Activated naive CD8-positive, alpha-beta T cell (primary cell): Measurements from ENCODE around the gene MSMP.
A peak's percentile ranks its signal among the peaks of the same experiment; 100 is the strongest.

ENCODE experiments used
- H3K27ac Mint-ChIP-seq: one replicate; pipeline ENCODE4 v1.8.0; 2021; ENCODE audit warnings: mixed read lengths
- H3K27me3 Mint-ChIP-seq: one replicate; pipeline ENCODE4 v1.8.0; 2021; ENCODE audit warnings: mixed read lengths
- H3K36me3 Mint-ChIP-seq: one replicate; pipeline ENCODE4 v1.8.0; 2021; ENCODE audit warnings: mixed read lengths
- H3K4me1 Mint-ChIP-seq: one replicate; pipeline ENCODE4 v1.8.0; 2021; ENCODE audit warnings: low read depth, mixed read lengths
- H3K4me3 Mint-ChIP-seq: one replicate; pipeline ENCODE4 v1.8.0; 2021; ENCODE audit warnings: mild to moderate bottlenecking, mixed read lengths
- H3K9me3 Mint-ChIP-seq: one replicate; pipeline ENCODE4 v1.8.0; 2021; ENCODE audit warnings: low read depth, mixed read lengths

MSMP gene

DNA sequence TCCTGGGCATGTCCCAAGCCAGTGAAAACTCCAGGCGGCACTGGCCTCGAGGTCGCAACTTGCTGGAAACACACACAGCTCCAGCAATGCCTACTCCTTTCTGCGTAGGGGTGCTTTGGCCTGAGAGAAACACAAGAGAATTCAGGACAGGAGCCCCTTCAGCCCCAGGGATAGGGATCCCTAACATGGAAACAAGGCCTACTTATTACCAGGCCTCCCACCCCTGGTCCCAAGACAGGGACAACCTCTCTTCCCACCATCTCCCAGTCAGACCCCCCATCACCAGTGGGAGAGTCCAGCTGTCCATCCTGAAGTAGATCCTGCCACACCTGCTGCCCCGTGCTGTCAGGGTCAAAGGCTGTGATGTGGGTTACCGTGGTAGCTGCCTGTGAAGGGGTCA, 13.8 kb downstream of the MSMP start:
- Mint-ChIP-seq H3K27me3 (no peaks in the 10 kb centered on the region), H3K4me1 (peaks cover 22% of the 10 kb centered on the region), H3K36me3 (peaks cover 2% of the 10 kb centered on the region), H3K4me3 (no peak overlapping the region), H3K9me3 (no peaks in the 10 kb centered on the region), H3K27ac (no peak overlapping the region)

DNA sequence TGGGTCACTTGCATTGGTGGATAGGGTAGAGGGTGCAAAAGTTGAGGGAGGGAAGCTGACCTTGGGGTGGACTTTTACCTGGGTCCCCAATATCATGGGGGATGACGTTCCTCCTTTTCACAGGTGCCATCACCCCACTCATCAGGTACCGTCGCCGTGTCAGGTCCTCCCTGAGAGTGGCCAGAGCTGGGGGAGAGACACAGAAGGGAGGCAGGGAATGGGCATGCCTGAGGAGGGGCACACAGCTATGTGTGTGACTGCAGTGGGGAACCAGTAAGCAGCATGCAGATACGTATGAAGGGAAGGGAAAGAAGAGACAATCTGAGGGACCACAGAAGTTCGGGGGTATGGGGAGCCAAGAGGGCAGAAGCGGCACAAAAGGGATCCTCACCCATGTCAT, 15.2 kb downstream of the MSMP start:
- H3K27me3 Mint-ChIP-seq = no peaks in the 10 kb centered on the region
- no peaks in the 10 kb centered on the region for H3K9me3 Mint-ChIP-seq
- no peak overlapping the region for H3K4me3 Mint-ChIP-seq
- no peak overlapping the region for H3K27ac Mint-ChIP-seq
- peaks cover 27% of the 10 kb centered on the region for H3K4me1 Mint-ChIP-seq
- peaks cover 2% of the 10 kb centered on the region for H3K36me3 Mint-ChIP-seq

DNA sequence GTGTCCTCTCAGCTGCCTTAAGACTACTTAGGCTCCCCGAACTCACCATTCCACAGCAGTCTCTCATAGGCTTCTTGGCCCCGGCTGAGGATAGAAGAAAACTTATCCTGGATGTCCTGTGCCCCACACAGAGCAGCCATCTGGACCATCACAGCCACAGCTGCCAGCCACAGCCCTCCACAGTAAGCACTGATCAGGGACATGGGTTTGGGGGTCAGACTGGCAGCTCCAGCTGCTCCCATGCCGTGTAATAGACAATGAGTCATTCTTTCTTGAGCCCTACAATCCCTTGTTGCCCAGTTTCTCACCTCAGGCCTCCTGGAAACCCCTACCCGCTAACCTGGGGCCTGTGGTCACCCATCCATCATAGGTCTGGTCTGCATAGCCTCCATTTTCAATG, 15.9 kb downstream of the MSMP start:
- peaks cover 2% of the 10 kb centered on the region for H3K36me3 Mint-ChIP-seq
- peaks cover 34% of the 10 kb centered on the region for H3K4me1 Mint-ChIP-seq
- H3K4me3 Mint-ChIP-seq = no peak overlapping the region
- no peak overlapping the region for H3K27ac Mint-ChIP-seq
- H3K9me3 Mint-ChIP-seq = no peaks in the 10 kb centered on the region
- H3K27me3 Mint-ChIP-seq = no peaks in the 10 kb centered on the region

- Mint-ChIP-seq H3K4me3 (no peak overlapping the region), H3K9me3 (no peaks in the 10 kb centered on the region), H3K4me1 (peaks cover 33% of the 10 kb centered on the region), H3K36me3 (peaks cover 2% of the 10 kb centered on the region), H3K27me3 (no peaks in the 10 kb centered on the region), H3K27ac (peak overlapping the region; percentile 2)
These were observed 16.9 kb downstream of the MSMP start for GRCh38 chr9:35737143-35737542.

GRCh38 chr9:35736201-35736633, 17.9 kb downstream of the MSMP start:
- Mint-ChIP-seq H3K27me3 (no peaks in the 10 kb centered on the region), H3K4me1 (peaks cover 25% of the 10 kb centered on the region), H3K9me3 (no peaks in the 10 kb centered on the region), H3K27ac (no peak overlapping the region), H3K4me3 (no peak overlapping the region), H3K36me3 (peaks cover 2% of the 10 kb centered on the region)

- H3K4me3 Mint-ChIP-seq = peak overlapping the region; percentile 61
- H3K27ac Mint-ChIP-seq = peak overlapping the region; percentile 12
- H3K27me3 Mint-ChIP-seq = no peaks in the 10 kb centered on the region
- H3K4me1 Mint-ChIP-seq = peaks cover 25% of the 10 kb centered on the region
- H3K36me3 Mint-ChIP-seq = peaks cover 2% of the 10 kb centered on the region
- no peaks in the 10 kb centered on the region for H3K9me3 Mint-ChIP-seq
These were observed 20.0 kb downstream of the MSMP start for GRCh38 chr9:35734096-35734495.

- Mint-ChIP-seq H3K27me3 (no peaks in the 10 kb centered on the region), H3K9me3 (no peaks in the 10 kb centered on the region), H3K27ac (peak overlapping the region; percentile 91), H3K4me1 (peaks cover 25% of the 10 kb centered on the region), H3K36me3 (peaks cover 2% of the 10 kb centered on the region), H3K4me3 (no peak overlapping the region)
These were observed 21.1 kb downstream of the MSMP start for GRCh38 chr9:35732800-35733541.

GRCh38 chr9:35732185-35732799, 21.8 kb downstream of the MSMP start, which contains the start of the genes CREB3 and TLN1:
TSS of gene CREB3 (plus strand) at chr9:35732666. CDS start at chr9:35732773, 107 bp downstream.
TSS of gene TLN1 (minus strand) at chr9:35732195. CDS start at chr9:35725694, 6,501 bp downstream.
- H3K36me3 Mint-ChIP-seq = peaks cover 2% of the 10 kb centered on the region
- peaks cover 25% of the 10 kb centered on the region for H3K4me1 Mint-ChIP-seq
- H3K27ac Mint-ChIP-seq = peak within 1 kb of the TSS; percentile 91
- H3K4me3 Mint-ChIP-seq = no peak within 1 kb of the TSS
- no peaks in the 10 kb centered on the region for H3K27me3 Mint-ChIP-seq
- no peaks in the 10 kb centered on the region for H3K9me3 Mint-ChIP-seq

GRCh38 chr9:35731415-35732184, 22.5 kb downstream of the MSMP start:
- peaks cover 6% of the 10 kb centered on the region for H3K36me3 Mint-ChIP-seq
- H3K9me3 Mint-ChIP-seq = no peaks in the 10 kb centered on the region
- H3K27me3 Mint-ChIP-seq = no peaks in the 10 kb centered on the region
- H3K27ac Mint-ChIP-seq = peak overlapping the region; percentile 91
- peaks cover 25% of the 10 kb centered on the region for H3K4me1 Mint-ChIP-seq
- H3K4me3 Mint-ChIP-seq = no peak overlapping the region

DNA sequence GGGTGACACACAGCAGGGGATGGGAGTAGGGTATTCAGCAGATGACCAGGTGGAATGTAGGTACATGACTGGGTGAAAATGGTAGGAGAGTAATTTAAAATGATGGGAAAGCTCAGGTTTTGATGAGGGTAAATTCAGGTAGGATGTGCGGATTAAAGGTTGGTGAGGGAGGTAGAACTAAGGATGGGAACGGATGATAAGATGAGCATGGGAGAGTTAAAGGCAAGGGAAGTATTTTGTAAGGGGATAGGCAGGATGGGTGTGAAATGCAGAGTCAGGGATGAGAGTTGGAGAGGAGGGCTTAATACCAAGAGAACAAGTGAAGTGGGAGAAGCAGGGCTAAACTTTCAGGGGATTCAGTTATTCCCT, 23.6 kb downstream of the MSMP start:
- Mint-ChIP-seq H3K9me3 (no peaks in the 10 kb centered on the region), H3K27me3 (no peaks in the 10 kb centered on the region), H3K4me3 (no peak overlapping the region), H3K36me3 (peaks cover 3% of the 10 kb centered on the region), H3K4me1 (peaks cover 18% of the 10 kb centered on the region), H3K27ac (peak overlapping the region; percentile 72)

GRCh38 chr9:35729700-35730485, 24.2 kb downstream of the MSMP start:
- H3K4me1 Mint-ChIP-seq = peaks cover 17% of the 10 kb centered on the region
- H3K4me3 Mint-ChIP-seq = no peak overlapping the region
- H3K27ac Mint-ChIP-seq = peak overlapping the region; percentile 72
- H3K36me3 Mint-ChIP-seq = peaks cover 4% of the 10 kb centered on the region
- H3K9me3 Mint-ChIP-seq = no peaks in the 10 kb centered on the region
- no peaks in the 10 kb centered on the region for H3K27me3 Mint-ChIP-seq

- peaks cover 14% of the 10 kb centered on the region for H3K4me1 Mint-ChIP-seq
- no peak overlapping the region for H3K4me3 Mint-ChIP-seq
- no peaks in the 10 kb centered on the region for H3K27me3 Mint-ChIP-seq
- H3K9me3 Mint-ChIP-seq = no peaks in the 10 kb centered on the region
- H3K27ac Mint-ChIP-seq = no peak overlapping the region
- peaks cover 9% of the 10 kb centered on the region for H3K36me3 Mint-ChIP-seq
These were observed 25.0 kb downstream of the MSMP start for GRCh38 chr9:35729101-35729500.

GRCh38 chr9:35728041-35728971, 25.8 kb downstream of the MSMP start:
- Mint-ChIP-seq H3K27ac (no peak overlapping the region), H3K36me3 (peaks cover 9% of the 10 kb centered on the region), H3K4me3 (no peak overlapping the region), H3K9me3 (no peaks in the 10 kb centered on the region), H3K27me3 (no peaks in the 10 kb centered on the region), H3K4me1 (peaks cover 7% of the 10 kb centered on the region)

- Mint-ChIP-seq H3K27me3 (no peaks in the 10 kb centered on the region), H3K4me1 (peaks cover 2% of the 10 kb centered on the region), H3K4me3 (no peak overlapping the region), H3K9me3 (no peaks in the 10 kb centered on the region), H3K36me3 (peaks cover 9% of the 10 kb centered on the region), H3K27ac (no peak overlapping the region)
These were observed 26.4 kb downstream of the MSMP start for GRCh38 chr9:35727676-35728040.
